Breast epithelium (tissue), 3 donors: ENCODE measurements around the gene PHACTR3.

ENCODE experiments used
- CTCF ChIP-seq, 3 donors: fragments of 450-650 bp; IDR thresholded peaks; one replicate each; pipeline ENCODE4 v1.5.1; 2016 to 2017; ENCODE audit warnings: antibody characterized with exemption in 3 of 3, mild to moderate bottlenecking in 3 of 3, moderate library complexity in 3 of 3
- POLR2A ChIP-seq: fragments of 450-650 bp; IDR thresholded peaks from one replicate; pipeline ENCODE4 v1.6.1; 2016; ENCODE audit warnings: antibody characterized with exemption, mild to moderate bottlenecking, moderate library complexity
- POLR2AphosphoS5 ChIP-seq, 3 donors: sonication (generic); formaldehyde crosslinking; IDR thresholded peaks; one replicate each; pipeline ENCODE4 v1.6.1; 2017; ENCODE audit warnings: antibody characterized with exemption in 3 of 3

- TF ChIP-seq POLR2AphosphoS5 (IDR thresholded peaks at IDR 0.05) = no peak
- TF ChIP-seq CTCF (IDR thresholded peaks at IDR 0.05) = peak; percentile 18 to 55 (median 51)
- TF ChIP-seq POLR2A = no peak
Observed at GRCh38 chr20:59598625-59599310, 5.6 kb upstream of the PHACTR3 start.
